Ovary (tissue), 9 donors: ENCODE data around the gene GSG1L. TPM values are rescaled to one million over a fixed set of nuclear protein-coding genes. Genes with fewer than 3 reads are reported as not detected.

Source experiments
- DNase-seq, 5 donors: peaks; one replicate each; pipeline ENCODE4 v3.0.0-alpha.2; 2019 to 2020
- H3K27ac ChIP-seq, 2 donors: fragments of 200-600 bp; one replicate each; pipeline versions ENCODE4 v1.5.1 to v1.8.0; 2019 to 2022
- H3K27me3 ChIP-seq: fragments of 200-600 bp; one replicate; pipeline ENCODE4 v1.8.0; 2022
- H3K36me3 ChIP-seq: fragments of 200-600 bp; sonication (generic); one replicate; pipeline ENCODE4 v1.5.1; 2019
- H3K4me1 ChIP-seq: one replicate; pipeline ENCODE4 v1.8.1; 2013; ENCODE audit warnings: mild to moderate bottlenecking, moderate library complexity; ENCODE audit not compliant: insufficient read depth
- H3K4me3 ChIP-seq: fragments of 200-600 bp; sonication (generic); one replicate; pipeline ENCODE4 v1.5.1; 2017
- H3K9me3 ChIP-seq, 2 donors: fragments of 200-600 bp in 1 of 2; sonication (generic) in 1 of 2; one replicate each; pipeline versions ENCODE4 v1.5.1 to v1.8.1; 2013 to 2019; ENCODE audit warnings: mild to moderate bottlenecking in 1 of 2, moderate library complexity in 1 of 2
- CTCF ChIP-seq, 3 donors: fragments of 450-650 bp in 2 of 3; fragments of 200-600 bp in 1 of 3; IDR thresholded peaks; one replicate each; pipeline versions ENCODE4 v1.5.1 to v1.8.0; 2016 to 2022; ENCODE audit warnings: antibody characterized with exemption in 3 of 3, mild to moderate bottlenecking in 1 of 3
- EP300 ChIP-seq: sonication (generic); formaldehyde crosslinking; IDR thresholded peaks from one replicate; pipeline ENCODE4 v1.6.1; 2017; ENCODE audit warnings: antibody characterized with exemption
- POLR2A ChIP-seq: fragments of 450-650 bp; IDR thresholded peaks from one replicate; pipeline ENCODE4 v1.6.1; 2017; ENCODE audit warnings: antibody characterized with exemption, mild to moderate bottlenecking, moderate library complexity
- WGBS, 3 donors: extraction: QIAGEN DNeasy Blood & Tissue Kit in 1 of 3; methylation state at CpG; one replicate each; pipeline versions ENCODE4 v1.1.5 to v1.1.7; 2013 to 2017; 5-methylcytosine and 5-hydroxymethylcytosine counted together
- intact Hi-C, 4 donors: fragments of 100-400 bp; cut with DNase I; formaldehyde crosslinking; loops; one replicate each; pipeline versions ENCODE4 v1.11.0 to v1.15.1; 2022 to 2023
- polyA plus RNA-seq, 2 donors: library from polyadenylated mRNA; stranded (reverse); fragments of 200-250 nt in 1 of 2; fragments of 350-450 nt in 1 of 2; fragmentation: Illumina TruSeq in 1 of 2; extraction: RNeasy Lipid Tissue Mini Kit (QIAGEN cat#74804) in 1 of 2; gene quantifications; one replicate each; pipeline ENCODE4 v1.2.3, GENCODE V29; 2013 to 2014
- total RNA-seq, 7 donors: library from RNA; depleted of rRNA in 2 of 7; stranded (reverse); fragments of >200 nt in 2 of 7; fragmentation: NEBNext Ultra II Directional in 3 of 7; extraction: Animal tissue kit (Norgen Biotek cat#: 25700) in 3 of 7; gene quantifications; one replicate each; pipeline versions ENCODE4 v1.1.0 to v1.2.4, GENCODE V29; 2016 to 2023
- donor health status: DM: no; HTN: no; CAD: no; lungs with moderate emphysema.
- donor health status: DM: no; HTN: no; CAD: no.
- donor health status: Bipolar disorder and iron deficiency.
- donor health status: DM: yes; HTN: yes; CAD: no.
- donor health status: DM: no; HTN: no; CAD: no.
- donor health status: DM: yes; HTN: yes; CAD: no.

Gene GSG1L
- total and polyA plus RNA-seq, 9 donors = 0.30 to 1.1 (median 0.46) TPM; not detected in 4

- DNase-seq = peak in 1 of 5 donors; percentile 34
- no peaks in the 10 kb centered on the region for H3K36me3 ChIP-seq
- H3K9me3 ChIP-seq = no peaks in the 10 kb centered on the region
- H3K27me3 ChIP-seq = no peaks in the 10 kb centered on the region
- WGBS, 3 donors = 28 to 45% (median 40%) methylated on average over 13 of the region's 13 CpGs
- intact Hi-C loops = no loop called here
- no peak overlapping the region for H3K4me3 ChIP-seq
- H3K4me1 ChIP-seq = no peaks in the 10 kb centered on the region
- TF ChIP-seq POLR2A = no peak
- no peak for TF ChIP-seq CTCF (IDR thresholded peaks at IDR 0.05)
- TF ChIP-seq EP300 = no peak
- H3K27ac ChIP-seq = no peak overlapping the region
Measured at GRCh38 chr16:28082624-28083023, 19.1 kb upstream of the GSG1L start.

- Histone ChIP-seq H3K4me3 (no peak overlapping the region), H3K4me1 (no peaks in the 10 kb centered on the region), H3K27me3 (no peaks in the 10 kb centered on the region), H3K27ac (no peak overlapping the region), H3K36me3 (no peaks in the 10 kb centered on the region), H3K9me3 (no peaks in the 10 kb centered on the region)
- 80 to 84% (median 83%) methylated on average over 9 of the region's 9 CpGs for WGBS, 3 donors
- intact Hi-C loops = no loop called here
- no peak for DNase-seq
- no peak for TF ChIP-seq CTCF (IDR thresholded peaks at IDR 0.05)
- TF ChIP-seq EP300 = no peak
- TF ChIP-seq POLR2A = no peak
Measured at GRCh38 chr16:28081391-28081968, 18.0 kb upstream of the GSG1L start.

GRCh38 chr16:28078261-28078660, 14.7 kb upstream of the GSG1L start:
- Histone ChIP-seq H3K4me1 (no peaks in the 10 kb centered on the region), H3K27ac (no peak overlapping the region), H3K27me3 (no peaks in the 10 kb centered on the region), H3K9me3 (no peaks in the 10 kb centered on the region), H3K4me3 (no peak overlapping the region), H3K36me3 (no peaks in the 10 kb centered on the region)
- DNase-seq = no peak
- intact Hi-C loops = no loop called here
- WGBS, 3 donors = 94 to 95% (median 95%) methylated on average over 6 of the region's 6 CpGs
- TF ChIP-seq EP300 (no peak), POLR2A (no peak), CTCF (IDR thresholded peaks at IDR 0.05) (no peak)

GRCh38 chr16:28073836-28074235, 10.3 kb upstream of the GSG1L start:
- TF ChIP-seq CTCF (IDR thresholded peaks at IDR 0.05) (no peak), POLR2A (no peak), EP300 (no peak)
- Histone ChIP-seq H3K27ac (no peak overlapping the region), H3K36me3 (no peaks in the 10 kb centered on the region), H3K4me1 (no peaks in the 10 kb centered on the region), H3K27me3 (no peaks in the 10 kb centered on the region), H3K4me3 (no peak overlapping the region), H3K9me3 (no peaks in the 10 kb centered on the region)
- intact Hi-C loops = no loop called here
- 94 to 97% (median 96%) methylated on average over 6 of the region's 6 CpGs for WGBS, 3 donors
- DNase-seq = no peak
